Body of pancreas (tissue), 4 donors: ENCODE measurements around the gene NCAPD2.

Source experiments
- CTCF ChIP-seq, 7 experiments: fragments of 450-650 bp in 4 of 7; fragments of 200-600 bp in 3 of 7; sonication (generic) in 3 of 7; IDR thresholded peaks; one replicate each; pipeline ENCODE4 v1.5.1; 2016 to 2019; ENCODE audit warnings: antibody characterized with exemption in 7 of 7
- POLR2A ChIP-seq, 3 donors: fragments of 450-650 bp; IDR thresholded peaks; one replicate each; pipeline ENCODE4 v1.6.1; 2016; ENCODE audit warnings: antibody characterized with exemption in 3 of 3, mild to moderate bottlenecking in 2 of 3

- TF ChIP-seq CTCF (IDR thresholded peaks at IDR 0.05) (peak in 6 of 7 experiments; percentile 36 to 60 (median 50)), POLR2A (IDR thresholded peaks at IDR 0.05) (no peak)
Measured at GRCh38 chr12:6554168-6555017, 60.5 kb downstream of the NCAPD2 start.
